HepG2 (cell line): ENCODE measurements around the gene GMEB2. TPM values are rescaled to one million over a fixed set of nuclear protein-coding genes. Genes with fewer than 3 reads are reported as not detected.

Source experiments
- ATAC-seq: fragments of 200-7000 bp; cut with Tn5 transposase; 3 replicates; pipeline ENCODE4 v1.9.1; 2020; ENCODE audit warnings: mild to moderate bottlenecking, moderate library complexity
- BruUV-seq: library from RNA; stranded (reverse); fragments of 400-500 nt; replicated peaks from 2 replicates; lab custom pipeline; 2021; lab: Mats Ljungman, UMichigan
- CTCF ChIA-PET: fragments of 300-600 bp; formaldehyde crosslinking; extraction: SDS; loops from one replicate; lab custom pipeline; 2021; ENCODE audit warnings: low total read pairs, inconsistent platforms, low intra/inter-chr PET ratio; lab: Yijun Ruan, JAX
- POLR2A ChIA-PET: fragments of 350-600 bp; sonication (Branson Sonifier 250); formaldehyde crosslinking; loops from one replicate; lab custom pipeline; 2020; ENCODE audit warnings: antibody characterized with exemption, inconsistent platforms; lab: Yijun Ruan, JAX
- DNase-seq: peaks from one replicate; pipeline ENCODE4 v3.0.0-alpha.2; 2015; ENCODE audit warnings: low spot score
- FAIRE-seq: peaks from 3 replicates; lab custom pipeline; 2011; peaks lifted over from hg19 to GRCh38; lab: Jason Lieb, UNC
- H2AFZ ChIP-seq: one replicate; pipeline ENCODE4 v1.6.1; 2011; ENCODE audit warnings: low read length, inconsistent platforms
- H3K27ac ChIP-seq: fragments of 300-600 bp; 3 replicates; pipeline ENCODE4 v1.8.0; 2011; ENCODE audit warnings: mixed run types, mild to moderate bottlenecking, mixed read lengths, low read length, inconsistent platforms; ENCODE audit not compliant: insufficient read depth; ENCODE audit errors: extremely low read length
- H3K27me3 ChIP-seq, 2 experiments: fragments of 200-600 bp in 1 of 2; 2 replicates in 1 of 2; 3 replicates in 1 of 2; pipeline versions ENCODE4 v1.6.0 to v1.8.0; 2011; ENCODE audit warnings: low read length in 2 of 2, mild to moderate bottlenecking in 2 of 2, moderate library complexity in 2 of 2, inconsistent platforms in 1 of 2; ENCODE audit not compliant: insufficient read depth in 2 of 2, control insufficient read depth in 1 of 2
- H3K36me3 ChIP-seq, 2 experiments: fragments of 200-600 bp in 1 of 2; replicated peaks in 1 of 2; 2 replicates in 1 of 2; 3 replicates in 1 of 2; pipeline versions ENCODE4 v1.5.1 to v1.8.0; 2011; ENCODE audit warnings: low read length in 2 of 2, inconsistent platforms in 1 of 2; ENCODE audit not compliant: insufficient read depth in 2 of 2, control insufficient read depth in 1 of 2
- H3K4me1 ChIP-seq: 2 replicates; pipeline ENCODE4 v1.5.1; 2012; ENCODE audit warnings: low read length, inconsistent platforms; ENCODE audit not compliant: insufficient read depth
- H3K4me2 ChIP-seq: 2 replicates; pipeline ENCODE4 v1.6.0; 2011; ENCODE audit warnings: low read depth, low read length, inconsistent platforms
- H3K4me3 ChIP-seq, 3 experiments: fragments of 200-600 bp in 1 of 3; sonication (generic), shearing (Covaris generic) in 1 of 3; replicated peaks in 1 of 3; 2 replicates each; pipeline ENCODE4 v1.5.1; 2011 to 2016; ENCODE audit warnings: low read length in 3 of 3, inconsistent platforms in 2 of 3, low read depth in 2 of 3, mild to moderate bottlenecking in 2 of 3, control low read depth in 1 of 3, mixed read lengths in 1 of 3; ENCODE audit not compliant: insufficient read depth in 1 of 3
- H3K79me2 ChIP-seq: one replicate; pipeline ENCODE4 v1.6.1; 2011; ENCODE audit warnings: low read length, inconsistent platforms; ENCODE audit not compliant: insufficient read depth
- H3K9ac ChIP-seq: 2 replicates; pipeline ENCODE4 v1.6.0; 2011; ENCODE audit warnings: mild to moderate bottlenecking, low read depth, low read length, inconsistent platforms; ENCODE audit not compliant: insufficient read depth
- H3K9me3 ChIP-seq: 2 replicates; pipeline ENCODE4 v1.5.1; 2012; ENCODE audit warnings: mild to moderate bottlenecking, low read length
- H4K20me1 ChIP-seq: 2 replicates; pipeline ENCODE4 v1.6.0; 2011; ENCODE audit warnings: inconsistent platforms, mild to moderate bottlenecking, low read length, moderate library complexity; ENCODE audit not compliant: insufficient read depth
- AGO2 ChIP-seq: fragments of 200-400 bp; formaldehyde crosslinking; optimal IDR thresholded peaks from 2 replicates; pipeline ENCODE3; 2017; ENCODE audit warnings: mild to moderate bottlenecking, low read depth, low read length, moderate library complexity
- CENPT ChIP-seq: sonication (generic); formaldehyde crosslinking; IDR thresholded peaks from 2 replicates; pipeline ENCODE4 v1.8.0; 2022; ENCODE audit warnings: low read depth, mild to moderate bottlenecking, moderate library complexity, missing genetic modification reagents
- GRHL1 ChIP-seq: sonication (generic); formaldehyde crosslinking; conservative IDR thresholded peaks from 2 replicates; pipeline ENCODE4 v1.8.0; 2022; ENCODE audit warnings: missing genetic modification reagents
- KLF13 ChIP-seq: sonication (generic); formaldehyde crosslinking; IDR thresholded peaks from 2 replicates; pipeline ENCODE4 v1.4.0; 2020; ENCODE audit warnings: mild to moderate bottlenecking, missing genetic modification reagents
- WGBS: methylation state at CpG from one replicate; pipeline ENCODE4 v1.1.6; 2017; ENCODE audit warnings: low lambda C conversion rate; 5-methylcytosine and 5-hydroxymethylcytosine counted together
- in situ Hi-C: cut with HindIII; loops from 2 replicates; pipeline ENCODE4 v1.10.0; 2017; ENCODE audit warnings: low pct_unique_long_range_greater_than_20kb; ENCODE audit not compliant: extremely low pct_ligation_motif_present
- intact Hi-C: fragments of 100-400 bp; cut with micrococcal nuclease; formaldehyde crosslinking; loops from one replicate; pipeline ENCODE4 v1.10.0; 2022; ENCODE audit not compliant: unreplicated experiment
- polyA plus RNA-seq, 8 experiments: library from polyadenylated mRNA; depleted of rRNA in 3 of 8; stranded (reverse) in 7 of 8; unstranded in 1 of 8; fragments of >200 nt; fragmentation: Illumina TruSeq in 4 of 8; extraction: Trizol in 4 of 8; gene quantifications; 2 replicates each; pipeline versions ENCODE4 v1.2.1 to v1.2.3, GENCODE V29; 2011 to 2016; ENCODE audit warnings: low read depth in 4 of 8, missing spikeins in 1 of 8, mixed read lengths in 1 of 8; ENCODE audit not compliant: insufficient read depth in 1 of 8
- total RNA-seq, 5 experiments: library from RNA; depleted of rRNA; stranded (reverse); fragments of >200 nt; fragmentation: Illumina TruSeq; extraction: Trizol; gene quantifications; 2 replicates each; pipeline ENCODE4 v1.2.3, GENCODE V29; 2016; ENCODE audit warnings: low read depth in 1 of 5
- TF ChIP-seq, protein P1 (sequence below): sonication (generic); formaldehyde crosslinking; IDR thresholded peaks from 2 replicates; pipeline ENCODE4 v1.8.0; 2022; ENCODE audit warnings: missing genetic modification reagents, mild to moderate bottlenecking, borderline replicate concordance

Gene GMEB2
- total and polyA plus RNA-seq, 2 of the 13 experiments (the other 11 are each of a cell fraction or from before 2014, with no cell fraction given), result 10.6 to 12.4 TPM

DNA sequence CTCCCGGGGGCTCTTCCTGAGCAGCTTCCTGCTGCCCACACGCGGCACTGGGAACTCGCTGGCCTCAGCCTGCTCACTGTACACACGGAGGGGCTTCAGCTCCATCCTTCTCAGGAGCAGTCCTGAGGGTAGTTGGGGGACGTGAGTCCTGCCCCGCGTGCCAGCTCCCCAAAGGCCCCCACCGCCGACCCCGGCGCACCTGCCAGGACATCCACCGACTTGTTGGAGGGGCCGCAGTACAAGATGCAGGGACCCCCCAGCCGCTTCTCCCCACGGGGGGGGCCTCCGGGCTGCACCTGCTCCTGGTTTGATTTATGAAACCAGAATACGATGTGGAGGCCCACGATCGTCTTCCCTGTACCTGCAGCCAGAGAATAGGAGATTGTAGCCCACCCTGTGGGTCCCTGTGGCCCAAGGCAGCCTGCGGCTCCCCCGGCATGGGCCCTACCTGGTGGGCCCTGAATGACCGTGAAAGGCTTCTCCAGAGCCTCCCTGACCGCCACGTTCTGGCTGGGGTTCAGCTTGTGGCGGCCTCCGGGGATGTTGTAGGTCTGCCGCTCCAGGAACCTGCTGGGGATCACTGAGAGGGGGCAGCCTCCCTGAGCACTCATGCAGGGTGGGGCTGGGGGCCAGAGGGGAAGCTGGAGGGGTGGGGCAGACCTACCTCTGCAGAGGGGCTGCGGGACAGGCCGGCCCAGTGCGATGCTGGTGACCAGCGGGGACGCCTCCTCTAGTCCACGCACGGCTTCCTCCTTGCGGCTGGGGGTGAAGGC is 65.1 kb downstream of the GMEB2 start:
- DNase-seq (no peak), FAIRE-seq (no peak), ATAC-seq (no peak)
- in situ Hi-C loops (no loop called here), intact Hi-C loops (no loop called here)
- Histone ChIP-seq H3K36me3 (no peaks in the 10 kb centered on the region; a peak in 1 of 5 replicates), H3K4me2 (no peak overlapping the region), H3K27ac (no peak overlapping the region), H3K4me1 (peaks cover 18% of the 10 kb centered on the region), H4K20me1 (no peaks in the 10 kb centered on the region; the same call in 1 of the 2 replicates), H3K9ac (no peak overlapping the region), H3K9me3 (no peaks in the 10 kb centered on the region), H3K27me3 (peaks cover 0 to 3% of the 10 kb centered on the region in 2 experiments; a peak in 1 of 5 replicates), H2AFZ (no peak overlapping the region), H3K79me2 (no peaks in the 10 kb centered on the region), H3K4me3 (no peak overlapping the region)
- WGBS, result 86% methylated on average over 32 of the region's 36 CpGs
- BruUV-seq, result no TSS peak
- CTCF ChIA-PET, result no interaction called here
- TF ChIP-seq KLF13 (CRISPR knock-in tag) (no peak), CENPT (CRISPR knock-in tag) (no peak), AGO2 (peak; percentile 4), GRHL1 (CRISPR knock-in tag) (no peak)
- TF ChIP-seq, protein P1, sequence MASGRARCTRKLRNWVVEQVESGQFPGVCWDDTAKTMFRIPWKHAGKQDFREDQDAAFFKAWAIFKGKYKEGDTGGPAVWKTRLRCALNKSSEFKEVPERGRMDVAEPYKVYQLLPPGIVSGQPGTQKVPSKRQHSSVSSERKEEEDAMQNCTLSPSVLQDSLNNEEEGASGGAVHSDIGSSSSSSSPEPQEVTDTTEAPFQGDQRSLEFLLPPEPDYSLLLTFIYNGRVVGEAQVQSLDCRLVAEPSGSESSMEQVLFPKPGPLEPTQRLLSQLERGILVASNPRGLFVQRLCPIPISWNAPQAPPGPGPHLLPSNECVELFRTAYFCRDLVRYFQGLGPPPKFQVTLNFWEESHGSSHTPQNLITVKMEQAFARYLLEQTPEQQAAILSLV (CRISPR knock-in tag), result 0 out of 2 replicates have a peak, but pooled peaks have one; percentile 11
- POLR2A ChIA-PET, result interaction anchor here (1.4 kb wide), 1 partner anchor 12 kb away, joined by 3 read pairs; the partner anchor contains the start of gene HELZ2
